ENCODE data around the gene NEK10. TPM values are rescaled to one million over a fixed set of nuclear protein-coding genes. Genes with fewer than 3 reads are reported as not detected.

The NEK10 gene
- total and polyA plus RNA-seq, 4 donors: 3.5 to 60.3 (median 12.8) TPM

DNA sequence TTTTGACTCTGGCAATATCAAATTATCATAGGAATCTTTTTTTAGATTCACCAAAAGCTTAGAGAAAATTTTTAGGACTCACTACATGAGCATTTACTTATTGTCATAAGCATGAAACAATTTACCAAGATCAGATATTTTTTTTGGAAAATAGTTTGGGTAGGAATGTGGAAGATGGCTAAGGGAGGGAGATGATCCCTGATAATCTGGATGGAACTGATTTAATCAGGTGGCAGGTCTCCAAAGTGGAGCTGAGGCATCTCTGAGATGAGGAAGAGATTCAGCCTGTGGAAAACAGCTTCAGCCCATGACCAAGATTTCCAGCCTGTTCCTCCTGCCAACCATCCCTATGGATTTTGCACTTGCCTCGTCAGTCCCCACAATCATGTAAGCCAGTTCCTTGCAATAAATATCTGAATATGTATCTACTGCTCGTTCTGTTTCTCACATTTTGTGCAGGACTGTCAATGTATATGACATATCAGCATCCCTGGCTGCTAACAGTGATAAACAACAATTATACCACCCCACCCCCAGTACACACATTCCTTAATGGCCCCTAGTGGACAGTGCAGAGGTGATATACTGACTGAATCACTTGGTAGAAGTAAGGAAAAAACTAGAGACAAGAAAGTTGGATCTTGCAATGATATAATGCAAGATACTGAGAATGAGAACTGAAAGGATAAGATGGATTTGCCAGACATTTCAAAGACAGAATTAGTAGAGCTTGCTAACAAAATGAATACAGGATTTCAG is 183.8 kb downstream of the NEK10 start:
- H3K36me3 ChIP-seq (ENCODE audit: control insufficient read depth in 4 of 4, insufficient read depth in 4 of 4, low read length in 4 of 4): no peaks in the 10 kb centered on the region
- ATAC-seq (ENCODE audit: insufficient read depth, low FRiP score): no peak
- 77 to 83% methylated on average over 2 of the region's 2 CpGs for WGBS, 2 donors
- no peaks in the 10 kb centered on the region for H3K9me3 ChIP-seq (ENCODE audit: control insufficient read depth in 4 of 4, insufficient read depth in 3 of 4, low read length in 3 of 4)
- no peak overlapping the region for H3K9ac ChIP-seq (ENCODE audit: insufficient read depth in 1 of 2, low read length in 2 of 2)
- no peaks in the 10 kb centered on the region for H3K4me1 ChIP-seq (ENCODE audit: control insufficient read depth in 5 of 5, insufficient read depth in 5 of 5, low read length in 5 of 5)
- H3K4me3 ChIP-seq: peak overlapping the region; percentile 21
- no peak overlapping the region for H3K27ac ChIP-seq (ENCODE audit: low read depth in 1 of 2, low read length in 1 of 2)
- no peak for DNase-seq
- no peaks in the 10 kb centered on the region for H3K27me3 ChIP-seq (ENCODE audit: control insufficient read depth in 3 of 3, insufficient read depth in 3 of 3, low read length in 2 of 3)
- TF ChIP-seq CTCF (IDR thresholded peaks at IDR 0.05; ENCODE audit: control extremely low read depth, extremely low read depth): no peak

DNA sequence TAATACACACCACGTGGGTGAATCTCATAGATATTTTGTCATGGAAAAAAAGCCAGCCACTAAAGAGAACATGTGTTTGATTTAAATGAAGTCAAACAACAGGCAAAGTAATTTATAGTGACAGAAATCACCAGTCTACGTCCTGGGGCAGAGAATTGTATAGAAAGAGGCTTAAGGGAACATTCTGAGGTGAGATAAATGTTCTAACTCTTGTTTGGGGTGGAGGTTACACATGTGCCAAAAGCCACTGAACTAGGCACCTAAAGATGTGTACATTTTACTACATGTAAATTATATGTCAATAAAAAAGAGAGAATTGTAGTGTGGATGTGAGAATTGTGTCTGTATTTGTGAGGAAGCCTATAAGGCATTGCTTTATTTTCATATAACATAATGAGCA is 184.9 kb downstream of the NEK10 start:
- TF ChIP-seq CTCF (IDR thresholded peaks at IDR 0.05; ENCODE audit: control extremely low read depth, extremely low read depth): no peak
- 70 to 71% methylated on average over 2 of the region's 2 CpGs for WGBS, 2 donors
- no peaks in the 10 kb centered on the region for H3K36me3 ChIP-seq (ENCODE audit: control insufficient read depth in 4 of 4, insufficient read depth in 4 of 4, low read length in 4 of 4)
- H3K27ac ChIP-seq (ENCODE audit: low read depth in 1 of 2, low read length in 1 of 2): no peak overlapping the region
- H3K27me3 ChIP-seq (ENCODE audit: control insufficient read depth in 3 of 3, insufficient read depth in 3 of 3, low read length in 2 of 3): no peaks in the 10 kb centered on the region
- no peaks in the 10 kb centered on the region for H3K9me3 ChIP-seq (ENCODE audit: control insufficient read depth in 4 of 4, insufficient read depth in 3 of 4, low read length in 3 of 4)
- no peak overlapping the region for H3K9ac ChIP-seq (ENCODE audit: insufficient read depth in 1 of 2, low read length in 2 of 2)
- no peak overlapping the region for H3K4me3 ChIP-seq
- DNase-seq (no peak), ATAC-seq (ENCODE audit: insufficient read depth, low FRiP score) (no peak)
- H3K4me1 ChIP-seq (ENCODE audit: control insufficient read depth in 5 of 5, insufficient read depth in 5 of 5, low read length in 5 of 5): no peaks in the 10 kb centered on the region

- ATAC-seq (ENCODE audit: insufficient read depth, low FRiP score) (no peak), DNase-seq (no peak)
- Histone ChIP-seq H3K9ac (ENCODE audit: insufficient read depth in 1 of 2, low read length in 2 of 2) (no peak overlapping the region), H3K36me3 (ENCODE audit: control insufficient read depth in 4 of 4, insufficient read depth in 4 of 4, low read length in 4 of 4) (peaks cover 0 to 4% (median 0%) of the 10 kb centered on the region in 4 donors), H3K4me3 (no peak overlapping the region), H3K27me3 (ENCODE audit: control insufficient read depth in 3 of 3, insufficient read depth in 3 of 3, low read length in 2 of 3) (no peaks in the 10 kb centered on the region), H3K9me3 (ENCODE audit: control insufficient read depth in 4 of 4, insufficient read depth in 3 of 4, low read length in 3 of 4) (no peaks in the 10 kb centered on the region), H3K4me1 (ENCODE audit: control insufficient read depth in 5 of 5, insufficient read depth in 5 of 5, low read length in 5 of 5) (no peaks in the 10 kb centered on the region), H3K27ac (ENCODE audit: low read depth in 1 of 2, low read length in 1 of 2) (no peak overlapping the region)
- TF ChIP-seq CTCF (IDR thresholded peaks at IDR 0.05; ENCODE audit: control extremely low read depth, extremely low read depth): no peak
- WGBS, 2 donors: 70 to 77% methylated on average over 3 of the region's 3 CpGs
These were observed 192.9 kb downstream of the NEK10 start for GRCh38 chr3:27176256-27176655.

Measured in lung (tissue), 12 donors.